Astrocyte (in vitro differentiated cells and primary cell): ENCODE data around the gene SUPT3H. TPM values are rescaled to one million over a fixed set of nuclear protein-coding genes. Genes with fewer than 3 reads are reported as not detected.
A peak's percentile ranks its signal among the peaks of the same experiment; 100 is the strongest.

Experiments used
- DNase-seq: peaks from one replicate; pipeline ENCODE4 v3.0.0-alpha.2; 2010; ENCODE audit warnings: low read depth
- FAIRE-seq: peaks from 2 replicates; lab custom pipeline; 2011; peaks lifted over from hg19 to GRCh38; lab: Jason Lieb, UNC
- H2AFZ ChIP-seq: 2 replicates; pipeline ENCODE4 v1.6.0; 2012; ENCODE audit warnings: low read depth, low read length, inconsistent platforms
- H3K27ac ChIP-seq: 2 replicates; pipeline ENCODE4 v1.5.1; 2011; ENCODE audit warnings: low read depth, low read length, inconsistent platforms
- H3K27me3 ChIP-seq: 2 replicates; pipeline ENCODE4 v1.6.0; 2011; ENCODE audit warnings: low read length, inconsistent platforms; ENCODE audit not compliant: insufficient read depth
- H3K36me3 ChIP-seq: 2 replicates; pipeline ENCODE4 v1.5.1; 2011; ENCODE audit warnings: low read length, inconsistent platforms; ENCODE audit not compliant: insufficient read depth
- H3K4me1 ChIP-seq: 2 replicates; pipeline ENCODE4 v1.5.1; 2011; ENCODE audit warnings: low read length, inconsistent platforms; ENCODE audit not compliant: insufficient read depth
- H3K4me2 ChIP-seq: 2 replicates; pipeline ENCODE4 v1.6.0; 2012; ENCODE audit warnings: low read length, inconsistent platforms
- H3K4me3 ChIP-seq: 2 replicates; pipeline ENCODE4 v1.5.1; 2011; ENCODE audit warnings: low read depth, mild to moderate bottlenecking, low read length, inconsistent platforms; ENCODE audit not compliant: insufficient read depth
- H3K79me2 ChIP-seq: 2 replicates; pipeline ENCODE4 v1.6.0; 2012; ENCODE audit warnings: mild to moderate bottlenecking, low read length, inconsistent platforms; ENCODE audit not compliant: insufficient read depth
- H3K9ac ChIP-seq: 2 replicates; pipeline ENCODE4 v1.6.0; 2012; ENCODE audit warnings: mild to moderate bottlenecking, low read length, inconsistent platforms
- H3K9me3 ChIP-seq: 2 replicates; pipeline ENCODE4 v1.5.1; 2012; ENCODE audit warnings: low read depth, mild to moderate bottlenecking, low read length, inconsistent platforms; ENCODE audit not compliant: insufficient read depth
- H4K20me1 ChIP-seq: 2 replicates; pipeline ENCODE4 v1.6.0; 2012; ENCODE audit warnings: low read length, inconsistent platforms; ENCODE audit not compliant: insufficient read depth
- H3K27ac Mint-ChIP-seq: one replicate; pipeline ENCODE4 v1.8.0; 2021; ENCODE audit warnings: mild to moderate bottlenecking, mixed read lengths; ENCODE audit not compliant: unreplicated experiment
- H3K27me3 Mint-ChIP-seq: one replicate; pipeline ENCODE4 v1.8.0; 2021; ENCODE audit warnings: low read depth, mixed read lengths; ENCODE audit not compliant: unreplicated experiment
- H3K36me3 Mint-ChIP-seq: one replicate; pipeline ENCODE4 v1.8.0; 2021; ENCODE audit warnings: low read depth, mixed read lengths; ENCODE audit not compliant: unreplicated experiment
- H3K4me1 Mint-ChIP-seq: one replicate; pipeline ENCODE4 v1.8.0; 2021; ENCODE audit warnings: low read depth, mixed read lengths; ENCODE audit not compliant: unreplicated experiment
- H3K4me3 Mint-ChIP-seq: one replicate; pipeline ENCODE4 v1.8.0; 2021; ENCODE audit warnings: mild to moderate bottlenecking, moderate library complexity, mixed read lengths; ENCODE audit not compliant: unreplicated experiment
- H3K9me3 Mint-ChIP-seq: one replicate; pipeline ENCODE4 v1.8.0; 2021; ENCODE audit warnings: mild to moderate bottlenecking, mixed read lengths; ENCODE audit not compliant: unreplicated experiment
- EZH2 ChIP-seq: IDR thresholded peaks from 2 replicates; pipeline ENCODE4 v1.6.1; 2012; ENCODE audit warnings: mild to moderate bottlenecking, low read length, inconsistent platforms; ENCODE audit not compliant: insufficient read depth
- total RNA-seq: library from RNA; stranded (reverse); gene quantifications from 2 replicates; pipeline ENCODE4 v1.2.1, GENCODE V29; 2021
- TF ChIP-seq, protein P1 (sequence below): IDR thresholded peaks from 2 replicates; pipeline ENCODE4 v1.5.1; 2011; ENCODE audit warnings: low read depth, mild to moderate bottlenecking, inconsistent platforms, low read length, moderate library complexity; ENCODE audit not compliant: insufficient read depth

Gene SUPT3H
- total RNA-seq, 1 donor from 2014 or later = 12.4 TPM

DNA sequence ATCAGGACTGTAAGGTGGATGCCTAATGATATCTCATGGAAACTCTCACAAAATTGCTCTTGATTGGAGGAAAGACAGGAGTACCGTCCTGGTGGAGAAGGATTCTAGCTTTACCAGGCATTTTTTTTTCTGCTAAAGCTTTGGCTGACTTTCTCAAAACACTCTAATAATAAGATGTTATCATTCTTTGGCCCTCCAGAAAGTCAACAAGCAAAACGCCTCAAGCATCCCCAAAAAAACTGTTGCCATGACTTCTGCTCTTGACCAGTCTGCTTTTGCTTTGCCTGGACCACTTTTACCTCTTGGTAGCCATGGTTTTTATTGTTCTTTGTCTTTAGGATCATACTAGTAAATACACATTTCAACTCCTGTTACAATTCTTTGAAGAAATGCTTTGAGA, 105.1 kb downstream of the SUPT3H start:
- Histone ChIP-seq H3K9me3 (peaks cover 2% of the 10 kb centered on the region), H3K27me3 (no peaks in the 10 kb centered on the region), H4K20me1 (no peaks in the 10 kb centered on the region), H3K9ac (no peak overlapping the region), H3K79me2 (no peaks in the 10 kb centered on the region), H3K4me3 (no peak overlapping the region), H3K27ac (no peak overlapping the region), H3K36me3 (no peaks in the 10 kb centered on the region), H3K4me2 (no peak overlapping the region), H2AFZ (no peak overlapping the region), H3K4me1 (no peaks in the 10 kb centered on the region)
- peaks cover 10% of the 10 kb centered on the region for H3K9me3 Mint-ChIP-seq
- no peak for DNase-seq
- H3K4me3 Mint-ChIP-seq = no peak overlapping the region
- no peak overlapping the region for H3K27ac Mint-ChIP-seq
- peak; percentile 41 for FAIRE-seq
- no peaks in the 10 kb centered on the region for H3K27me3 Mint-ChIP-seq
- no peaks in the 10 kb centered on the region for H3K4me1 Mint-ChIP-seq
- peaks cover 19% of the 10 kb centered on the region for H3K36me3 Mint-ChIP-seq
- no peak for TF ChIP-seq EZH2
- TF ChIP-seq, protein P1, sequence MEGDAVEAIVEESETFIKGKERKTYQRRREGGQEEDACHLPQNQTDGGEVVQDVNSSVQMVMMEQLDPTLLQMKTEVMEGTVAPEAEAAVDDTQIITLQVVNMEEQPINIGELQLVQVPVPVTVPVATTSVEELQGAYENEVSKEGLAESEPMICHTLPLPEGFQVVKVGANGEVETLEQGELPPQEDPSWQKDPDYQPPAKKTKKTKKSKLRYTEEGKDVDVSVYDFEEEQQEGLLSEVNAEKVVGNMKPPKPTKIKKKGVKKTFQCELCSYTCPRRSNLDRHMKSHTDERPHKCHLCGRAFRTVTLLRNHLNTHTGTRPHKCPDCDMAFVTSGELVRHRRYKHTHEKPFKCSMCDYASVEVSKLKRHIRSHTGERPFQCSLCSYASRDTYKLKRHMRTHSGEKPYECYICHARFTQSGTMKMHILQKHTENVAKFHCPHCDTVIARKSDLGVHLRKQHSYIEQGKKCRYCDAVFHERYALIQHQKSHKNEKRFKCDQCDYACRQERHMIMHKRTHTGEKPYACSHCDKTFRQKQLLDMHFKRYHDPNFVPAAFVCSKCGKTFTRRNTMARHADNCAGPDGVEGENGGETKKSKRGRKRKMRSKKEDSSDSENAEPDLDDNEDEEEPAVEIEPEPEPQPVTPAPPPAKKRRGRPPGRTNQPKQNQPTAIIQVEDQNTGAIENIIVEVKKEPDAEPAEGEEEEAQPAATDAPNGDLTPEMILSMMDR = no peak

DNA sequence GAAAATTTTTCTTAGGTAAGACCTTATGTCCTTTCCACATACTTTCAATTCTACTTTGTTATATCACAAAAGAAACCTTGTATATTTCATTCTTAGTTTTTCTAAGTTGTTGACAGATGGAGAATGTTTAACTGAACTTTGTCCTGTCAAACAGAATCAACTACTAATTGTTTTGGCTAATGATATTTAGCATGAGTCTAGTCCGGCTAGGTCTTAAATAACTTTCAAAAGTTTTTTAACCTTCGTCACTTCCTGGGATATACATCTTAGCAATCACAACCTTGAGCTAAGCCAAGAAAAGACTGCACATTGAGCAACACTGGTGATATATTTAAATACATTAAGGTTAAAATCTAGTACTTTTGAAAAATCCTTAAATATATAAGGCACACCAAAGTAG, 112.5 kb downstream of the SUPT3H start:
- Mint-ChIP-seq H3K27me3 (no peaks in the 10 kb centered on the region), H3K9me3 (no peaks in the 10 kb centered on the region), H3K4me3 (no peak overlapping the region), H3K36me3 (peaks cover 3% of the 10 kb centered on the region), H3K4me1 (peaks cover 1% of the 10 kb centered on the region), H3K27ac (no peak overlapping the region)
- DNase-seq (no peak), FAIRE-seq (no peak)
- Histone ChIP-seq H4K20me1 (no peaks in the 10 kb centered on the region), H3K27me3 (no peaks in the 10 kb centered on the region), H2AFZ (no peak overlapping the region), H3K36me3 (no peaks in the 10 kb centered on the region), H3K4me2 (no peak overlapping the region), H3K4me1 (no peaks in the 10 kb centered on the region), H3K9me3 (no peaks in the 10 kb centered on the region), H3K4me3 (no peak overlapping the region), H3K79me2 (no peaks in the 10 kb centered on the region), H3K27ac (no peak overlapping the region), H3K9ac (no peak overlapping the region)
- TF ChIP-seq, protein P1 = no peak
- TF ChIP-seq EZH2 = no peak

DNA sequence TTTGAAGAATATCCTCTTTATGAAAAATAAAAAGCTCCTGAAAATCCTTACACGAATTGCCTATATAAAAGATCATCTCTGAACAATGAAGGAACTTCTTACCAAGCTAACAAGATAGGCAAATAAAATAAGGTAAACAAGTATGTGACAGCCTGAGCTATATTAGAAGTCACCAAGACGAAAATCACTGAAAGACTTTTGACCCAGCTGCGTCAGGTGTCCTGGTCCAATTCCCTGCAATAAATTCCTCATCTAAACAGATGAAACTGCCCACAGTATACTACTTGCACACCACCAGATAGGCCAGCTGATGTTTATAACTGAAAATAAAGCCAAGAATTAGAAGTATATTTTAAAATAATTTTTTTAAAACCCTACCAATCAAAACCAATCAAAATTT, 117.0 kb downstream of the SUPT3H start:
- Histone ChIP-seq H3K4me3 (no peak overlapping the region), H3K9ac (no peak overlapping the region), H3K36me3 (no peaks in the 10 kb centered on the region), H3K27ac (no peak overlapping the region), H3K9me3 (no peaks in the 10 kb centered on the region), H2AFZ (no peak overlapping the region), H3K27me3 (no peaks in the 10 kb centered on the region), H3K4me1 (no peaks in the 10 kb centered on the region), H3K79me2 (no peaks in the 10 kb centered on the region), H4K20me1 (no peaks in the 10 kb centered on the region), H3K4me2 (no peak overlapping the region)
- TF ChIP-seq, protein P1 = no peak
- TF ChIP-seq EZH2 = no peak
- peaks cover 1% of the 10 kb centered on the region for H3K4me1 Mint-ChIP-seq
- H3K36me3 Mint-ChIP-seq = peaks cover 2% of the 10 kb centered on the region
- DNase-seq (no peak), FAIRE-seq (no peak)
- no peak overlapping the region for H3K27ac Mint-ChIP-seq
- H3K4me3 Mint-ChIP-seq = no peak overlapping the region
- H3K9me3 Mint-ChIP-seq = no peaks in the 10 kb centered on the region
- no peaks in the 10 kb centered on the region for H3K27me3 Mint-ChIP-seq
